SK-N-SH (cell line): ENCODE results near the gene MT2A. TPM values are rescaled to one million over a fixed set of nuclear protein-coding genes. Genes with fewer than 3 reads are reported as not detected.

Source experiments
- CTCF ChIA-PET: fragments of 300-600, 350-600 bp; formaldehyde crosslinking; extraction: SDS; loops from one replicate; lab custom pipeline; 2021; lab: Yijun Ruan, JAX
- POLR2A ChIA-PET: fragments of 350-600 bp; sonication (Branson Sonifier 250); formaldehyde crosslinking; extraction: SDS; loops from one replicate; lab custom pipeline; 2020; ENCODE audit warnings: antibody characterized with exemption, inconsistent platforms; lab: Yijun Ruan, JAX
- DNase-seq: peaks from one replicate; pipeline ENCODE4 v3.0.0; 2012
- H2AFZ ChIP-seq: fragments of 200-600 bp; sonication (generic); 2 replicates; pipeline ENCODE4 v1.8.1; 2016; ENCODE audit warnings: antibody characterized with exemption, mild to moderate bottlenecking, low read depth
- H3F3A ChIP-seq: fragments of 200-600 bp; sonication (generic); replicated peaks from 2 replicates; pipeline ENCODE3; 2016; ENCODE audit warnings: antibody characterized with exemption, mild to moderate bottlenecking; ENCODE audit not compliant: insufficient read depth
- H3K27ac ChIP-seq, 2 experiments: fragments of 200-500 bp in 1 of 2; fragments of 200-600 bp in 1 of 2; sonication (Bioruptor generic) in 1 of 2; sonication (generic), shearing (Covaris generic) in 1 of 2; 2 replicates each; pipeline versions ENCODE4 v1.5.1 to v1.6.1; 2014 to 2016; ENCODE audit warnings: low read depth in 2 of 2, inconsistent platforms in 1 of 2, low read length in 1 of 2, mild to moderate bottlenecking in 1 of 2, mixed read lengths in 1 of 2
- H3K27me3 ChIP-seq: fragments of 200-600 bp; sonication (generic), shearing (Covaris generic); 2 replicates; pipeline ENCODE4 v1.6.1; 2016; ENCODE audit warnings: mixed run types; ENCODE audit not compliant: insufficient read depth
- H3K36me3 ChIP-seq, 2 experiments: fragments of 200-500 bp in 1 of 2; fragments of 200-600 bp in 1 of 2; sonication (Bioruptor generic) in 1 of 2; sonication (generic) in 1 of 2; replicated peaks in 1 of 2; 2 replicates each; pipeline versions ENCODE3 to v1.5.1; 2014 to 2016; ENCODE audit warnings: low read length in 1 of 2, mild to moderate bottlenecking in 1 of 2; ENCODE audit not compliant: insufficient read depth in 2 of 2, control insufficient read depth in 1 of 2
- H3K4me1 ChIP-seq, 2 experiments: fragments of 200-500 bp in 1 of 2; fragments of 200-600 bp in 1 of 2; sonication (Bioruptor generic) in 1 of 2; sonication (generic), shearing (Covaris generic) in 1 of 2; 2 replicates each; pipeline versions ENCODE4 v1.5.1 to v1.6.1; 2014 to 2016; ENCODE audit warnings: low read depth in 1 of 2, low read length in 1 of 2, mixed run types in 1 of 2; ENCODE audit not compliant: insufficient read depth in 2 of 2, control insufficient read depth in 1 of 2
- H3K4me2 ChIP-seq: fragments of 200-600 bp; sonication (generic), shearing (Covaris generic); 2 replicates; pipeline ENCODE4 v1.6.1; 2017; ENCODE audit warnings: mixed run types
- H3K4me3 ChIP-seq, 2 experiments: fragments of 200-500 bp in 1 of 2; fragments of 200-600 bp in 1 of 2; sonication (Bioruptor generic) in 1 of 2; sonication (generic), shearing (Covaris generic) in 1 of 2; 2 replicates each; pipeline versions ENCODE4 v1.5.1 to v1.8.1; 2014 to 2016; ENCODE audit warnings: low read depth in 2 of 2, inconsistent platforms in 1 of 2, low read length in 1 of 2, mild to moderate bottlenecking in 1 of 2, mixed read lengths in 1 of 2, moderate library complexity in 1 of 2
- H3K79me2 ChIP-seq: fragments of 200-600 bp; sonication (generic); 2 replicates; pipeline ENCODE4 v1.8.1; 2017; ENCODE audit warnings: mild to moderate bottlenecking; ENCODE audit not compliant: insufficient read depth
- H3K9ac ChIP-seq: fragments of 200-600 bp; sonication (generic); 2 replicates; pipeline ENCODE4 v1.6.1; 2017; ENCODE audit warnings: mixed run types
- H3K9me2 ChIP-seq: fragments of 200-600 bp; sonication (generic); 2 replicates; pipeline ENCODE4 v1.6.1; 2017; ENCODE audit warnings: mixed run types
- H3K9me3 ChIP-seq: fragments of 200-600 bp; sonication (generic); 2 replicates; pipeline ENCODE4 v1.6.1; 2017; ENCODE audit warnings: mixed run types, mild to moderate bottlenecking, moderate library complexity
- H4K20me1 ChIP-seq: fragments of 200-600 bp; sonication (generic); 2 replicates; pipeline ENCODE4 v1.6.1; 2017; ENCODE audit warnings: mild to moderate bottlenecking, mixed run types; ENCODE audit not compliant: insufficient read depth
- CHD2 ChIP-seq: fragments of 150-350 bp; IDR thresholded peaks from 2 replicates; pipeline ENCODE4 v1.6.1; 2018; ENCODE audit warnings: low read length; ENCODE audit not compliant: partially characterized antibody
- CTCF ChIP-seq: fragments of 200-600 bp; sonication (generic); IDR thresholded peaks from 2 replicates; pipeline ENCODE4 v1.6.1; 2017; ENCODE audit warnings: antibody characterized with exemption, mild to moderate bottlenecking, moderate library complexity
- ELF1 ChIP-seq: IDR thresholded peaks from 2 replicates; pipeline ENCODE4 v1.4.0; 2012
- EZH2phosphoT487 ChIP-seq: fragments of 200-600 bp; sonication (generic); IDR thresholded peaks from 2 replicates; pipeline ENCODE4 v1.6.1; 2017; ENCODE audit warnings: low read depth, mixed run types, mild to moderate bottlenecking, antibody characterized with exemption, moderate library complexity, borderline replicate concordance
- GABPA ChIP-seq: IDR thresholded peaks from 2 replicates; pipeline ENCODE4 v1.4.0; 2012; ENCODE audit warnings: low read depth, mild to moderate bottlenecking
- GATA2 ChIP-seq: sonication (generic); formaldehyde crosslinking; IDR thresholded peaks from 2 replicates; pipeline ENCODE4 v1.5.0; 2020; ENCODE audit warnings: mild to moderate bottlenecking, missing genetic modification reagents
- JUND ChIP-seq: IDR thresholded peaks from 2 replicates; pipeline ENCODE4 v1.4.0; 2012
- MAX ChIP-seq: IDR thresholded peaks from 2 replicates; pipeline ENCODE4 v1.4.0; 2012; ENCODE audit warnings: low read depth
- MEF2A ChIP-seq: IDR thresholded peaks from 2 replicates; pipeline ENCODE4 v1.4.0; 2012; ENCODE audit warnings: low read depth, borderline replicate concordance
- MXI1 ChIP-seq: IDR thresholded peaks from 2 replicates; pipeline ENCODE4 v1.6.1; 2012; ENCODE audit warnings: mild to moderate bottlenecking, low read depth, low read length, improper control_type of control experiment
- NFIC ChIP-seq: IDR thresholded peaks from 2 replicates; pipeline ENCODE4 v1.4.0; 2012; ENCODE audit warnings: borderline replicate concordance
- NRF1 ChIP-seq: IDR thresholded peaks from 2 replicates; pipeline ENCODE4 v1.6.1; 2012; ENCODE audit warnings: low read depth, mild to moderate bottlenecking, low read length
- POLR2AphosphoS5 ChIP-seq: IDR thresholded peaks from 2 replicates; pipeline ENCODE4 v1.6.1; 2012; ENCODE audit warnings: low read depth, low read length
- RAD21 ChIP-seq: IDR thresholded peaks from 2 replicates; pipeline ENCODE4 v1.6.1; 2012; ENCODE audit warnings: mild to moderate bottlenecking, low read length
- RCOR1 ChIP-seq: fragments of 150-350 bp; IDR thresholded peaks from 2 replicates; pipeline ENCODE4 v1.6.1; 2017; ENCODE audit warnings: antibody characterized with exemption, low read length
- REST ChIP-seq: IDR thresholded peaks from 2 replicates; pipeline ENCODE4 v1.6.1; 2012; ENCODE audit warnings: mild to moderate bottlenecking, low read depth, low read length, moderate library complexity
- RFX5 ChIP-seq: IDR thresholded peaks from 2 replicates; pipeline ENCODE4 v1.6.1; 2012; ENCODE audit warnings: mild to moderate bottlenecking, improper control_type of control experiment, low read length
- SIN3A ChIP-seq: IDR thresholded peaks from 2 replicates; pipeline ENCODE4 v1.6.1; 2012; ENCODE audit warnings: low read depth, mild to moderate bottlenecking, low read length, moderate library complexity, borderline replicate concordance
- TAF1 ChIP-seq: IDR thresholded peaks from 2 replicates; pipeline ENCODE4 v1.6.1; 2012; ENCODE audit warnings: low read depth, mild to moderate bottlenecking, low read length, moderate library complexity, borderline replicate concordance
- TEAD4 ChIP-seq: IDR thresholded peaks from 2 replicates; pipeline ENCODE4 v1.4.0; 2012; ENCODE audit warnings: mild to moderate bottlenecking, borderline replicate concordance; ENCODE audit not compliant: insufficient read depth
- USF1 ChIP-seq: IDR thresholded peaks from 2 replicates; pipeline ENCODE4 v1.4.0; 2012; ENCODE audit warnings: low read depth, borderline replicate concordance
- WGBS: methylation state at CpG from one replicate; pipeline ENCODE4 v1.1.6; 2017; ENCODE audit warnings: low lambda C conversion rate; 5-methylcytosine and 5-hydroxymethylcytosine counted together
- polyA plus RNA-seq, 3 experiments: library from polyadenylated mRNA; depleted of rRNA; stranded (reverse); fragments of >200 nt; gene quantifications; 2 replicates each; pipeline ENCODE4 v1.2.3, GENCODE V29; 2012

Gene MT2A
- polyA plus RNA-seq, 1 of the 3 experiments (the other 2 are of a cell fraction): 133 TPM

GRCh38 chr16:56618138-56618537, 9.8 kb downstream of the MT2A start:
- H4K20me1 ChIP-seq: no peaks in the 10 kb centered on the region
- no peak overlapping the region for H3K9ac ChIP-seq
- H2AFZ ChIP-seq: no peak overlapping the region
- H3F3A ChIP-seq: peaks cover 17% of the 10 kb centered on the region
- no peaks in the 10 kb centered on the region for H3K36me3 ChIP-seq
- peaks cover 0 to 22% of the 10 kb centered on the region in 2 experiments; a peak in 1 of 4 replicates for H3K4me1 ChIP-seq
- POLR2A ChIA-PET: interaction anchor here (1.0 kb wide), 1 partner anchor 12 kb away, joined by 3 read pairs; no protein-coding TSS in a partner anchor
- H3K79me2 ChIP-seq: no peaks in the 10 kb centered on the region; the same call in 1 of the 2 replicates
- no peaks in the 10 kb centered on the region for H3K27me3 ChIP-seq
- no peak overlapping the region for H3K4me3 ChIP-seq
- WGBS: 80% methylated on average over 5 of the region's 6 CpGs
- H3K4me2 ChIP-seq: no peak overlapping the region
- H3K27ac ChIP-seq: no peak overlapping the region
- H3K9me3 ChIP-seq: no peaks in the 10 kb centered on the region
- CTCF ChIA-PET: interaction anchor here (0.6 to 2.4 kb wide), 3 partner anchors 12 to 17 kb away, joined by 3 to 6 read pairs (median 3); no protein-coding TSS in a partner anchor
- no peak for DNase-seq
- TF ChIP-seq POLR2AphosphoS5: no peak
- no peak for TF ChIP-seq RAD21
- TF ChIP-seq CHD2: no peak
- no peak for TF ChIP-seq RFX5
- TF ChIP-seq MXI1: no peak
- TF ChIP-seq TEAD4: no peak
- TF ChIP-seq JUND: no peak
- no peak for TF ChIP-seq CTCF
- no peak for TF ChIP-seq MEF2A
- no peak for TF ChIP-seq GABPA
- TF ChIP-seq ELF1: no peak
- no peak for TF ChIP-seq NRF1
- TF ChIP-seq NFIC: no peak
- no peak for TF ChIP-seq MAX
- no peak for TF ChIP-seq RCOR1
- no peak for TF ChIP-seq GATA2
- TF ChIP-seq EZH2phosphoT487: no peak
- H3K9me2 ChIP-seq: no peaks in the 10 kb centered on the region

GRCh38 chr16:56620339-56620897, 12.0 kb downstream of the MT2A start:
- Histone ChIP-seq H3K9me3 (no peaks in the 10 kb centered on the region), H4K20me1 (no peaks in the 10 kb centered on the region), H3K27me3 (no peaks in the 10 kb centered on the region), H2AFZ (no peak overlapping the region), H3K9ac (no peak overlapping the region), H3K4me2 (no peak overlapping the region), H3F3A (no peaks in the 10 kb centered on the region), H3K4me3 (no peak overlapping the region), H3K79me2 (no peaks in the 10 kb centered on the region), H3K9me2 (no peaks in the 10 kb centered on the region), H3K36me3 (no peaks in the 10 kb centered on the region), H3K27ac (no peak overlapping the region), H3K4me1 (peaks cover 0 to 3% of the 10 kb centered on the region in 2 experiments; a peak in 1 of 4 replicates)
- DNase-seq: no peak
- CTCF ChIA-PET: no interaction called here
- POLR2A ChIA-PET: no interaction called here
- WGBS: 94% methylated on average over 7 of the region's 8 CpGs
- TF ChIP-seq USF1 (no peak), NRF1 (no peak), SIN3A (no peak), RAD21 (no peak), TAF1 (no peak), TEAD4 (no peak), MAX (no peak), REST (no peak)
